GM21360 (cell line): Measurements from ENCODE around the gene PCID2.

ENCODE experiments used
- ATAC-seq: cut with Tn5 transposase; IDR thresholded peaks from one replicate; pipeline ENCODE4 v1.9.1; 2021; ENCODE audit warnings: mild to moderate bottlenecking, moderate library complexity; ENCODE audit not compliant: unreplicated experiment

Gene PCID2

DNA sequence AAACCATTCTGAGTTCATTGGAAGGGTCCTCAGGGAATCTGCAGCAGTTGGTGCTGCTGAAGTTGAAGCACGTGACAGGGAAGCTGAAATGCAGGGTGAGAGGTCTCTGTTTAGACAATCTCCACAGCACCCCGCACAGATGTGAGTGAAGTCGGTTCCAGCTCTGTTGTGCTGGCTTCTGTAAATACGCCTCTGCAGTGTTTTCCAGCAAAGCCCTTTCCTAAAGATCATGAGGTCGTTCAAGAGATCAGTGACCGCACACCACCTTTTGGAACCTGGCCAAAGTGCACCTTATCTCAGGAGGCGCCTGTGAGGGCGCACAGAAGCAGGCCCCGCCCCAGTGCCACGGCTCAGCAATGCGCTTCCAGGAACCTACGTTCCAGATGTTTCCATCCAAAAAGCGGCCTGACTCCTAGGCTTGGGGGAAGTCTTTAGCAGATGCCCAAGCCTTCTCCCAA lies 11.7 kb upstream of the PCID2 start:
- no peak for ATAC-seq

DNA sequence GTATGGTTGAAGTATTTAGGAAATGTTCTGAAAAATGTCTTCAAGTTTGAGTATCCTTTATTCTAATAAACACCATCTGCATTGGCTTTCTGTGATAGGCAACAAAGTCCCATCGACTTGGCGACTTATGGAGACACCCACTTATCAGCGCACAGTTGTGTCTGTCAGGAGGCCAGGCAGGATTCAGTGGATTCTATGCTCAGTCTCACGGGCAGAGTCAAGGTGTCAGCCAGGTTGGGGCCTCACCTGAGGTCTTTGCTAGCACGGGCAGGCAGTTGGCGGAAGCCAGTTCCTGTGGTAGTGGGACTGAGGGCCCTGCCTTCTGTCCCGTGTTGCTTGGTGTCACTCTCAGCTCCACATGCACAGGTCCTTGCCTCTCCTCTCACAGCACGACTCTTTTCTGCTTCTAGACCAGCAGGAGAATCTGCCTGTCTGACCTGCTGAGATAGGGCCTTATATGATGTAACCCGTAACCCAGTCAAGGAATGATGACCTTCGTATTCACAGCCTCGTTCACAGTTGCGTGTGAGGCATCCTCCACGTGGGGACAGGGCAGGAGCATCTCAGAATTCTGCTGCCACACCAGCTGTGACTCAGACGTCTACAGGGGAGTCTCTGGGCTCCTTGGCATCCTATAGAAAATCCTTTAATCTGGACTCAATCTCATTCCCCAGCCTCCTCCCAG lies 10.9 kb upstream of the PCID2 start:
- no peak for ATAC-seq

DNA sequence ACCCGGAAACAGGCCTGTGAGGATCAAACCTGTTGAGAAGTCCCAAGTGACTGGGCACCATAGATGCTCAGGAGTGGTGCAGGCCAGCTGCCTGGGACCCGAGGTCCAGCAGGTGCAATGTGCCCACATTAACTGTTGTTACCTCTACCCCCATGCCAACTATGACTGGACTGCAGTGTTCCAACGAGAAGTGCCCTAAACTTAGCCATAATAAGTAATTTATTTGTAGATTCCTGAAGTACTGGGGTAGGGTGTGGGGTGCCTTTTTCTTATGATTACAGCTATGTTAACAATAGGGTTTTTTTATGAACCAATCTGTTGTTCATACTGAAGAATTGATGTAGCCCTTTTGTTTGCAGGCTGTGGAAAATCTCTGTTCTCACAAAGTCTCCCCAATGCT lies 10.1 kb upstream of the PCID2 start:
- no peak for ATAC-seq

DNA sequence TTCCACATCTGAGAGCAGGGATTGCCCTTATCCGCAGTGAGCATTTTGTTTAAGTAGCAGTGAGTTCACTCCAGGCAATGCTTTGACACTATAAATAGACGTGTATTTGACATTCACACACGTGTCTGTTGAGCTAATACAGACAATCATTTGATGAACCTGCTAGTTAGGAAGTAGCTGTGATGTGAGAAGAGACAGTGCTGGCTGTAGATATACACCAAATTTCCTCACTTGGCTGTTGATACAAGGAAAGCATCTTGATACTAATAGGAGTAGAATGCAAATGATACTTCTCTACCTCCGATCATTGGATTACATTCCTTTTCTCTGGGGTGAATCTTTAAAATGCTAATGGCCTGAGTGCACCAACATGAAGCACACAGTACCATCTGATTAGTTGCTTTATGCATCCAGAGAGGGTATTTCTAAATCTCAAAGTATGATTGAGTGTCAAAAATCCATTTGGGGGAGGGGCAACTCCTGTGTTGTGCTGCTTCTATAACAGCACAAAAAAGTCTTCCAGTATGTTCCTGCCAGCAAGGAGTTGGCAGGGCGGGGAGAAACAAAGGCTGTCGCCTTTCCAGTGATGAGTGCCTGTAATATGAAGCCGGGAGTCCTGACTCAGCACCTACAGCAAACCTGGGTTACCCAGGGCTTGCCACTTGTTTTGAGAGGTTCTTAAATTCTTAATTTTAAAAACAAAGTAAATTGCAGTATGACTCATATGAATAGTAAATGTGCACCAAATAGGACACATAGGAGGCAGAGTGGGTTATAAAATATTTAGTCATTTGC lies 8.0 kb upstream of the PCID2 start:
- ATAC-seq = no peak

DNA sequence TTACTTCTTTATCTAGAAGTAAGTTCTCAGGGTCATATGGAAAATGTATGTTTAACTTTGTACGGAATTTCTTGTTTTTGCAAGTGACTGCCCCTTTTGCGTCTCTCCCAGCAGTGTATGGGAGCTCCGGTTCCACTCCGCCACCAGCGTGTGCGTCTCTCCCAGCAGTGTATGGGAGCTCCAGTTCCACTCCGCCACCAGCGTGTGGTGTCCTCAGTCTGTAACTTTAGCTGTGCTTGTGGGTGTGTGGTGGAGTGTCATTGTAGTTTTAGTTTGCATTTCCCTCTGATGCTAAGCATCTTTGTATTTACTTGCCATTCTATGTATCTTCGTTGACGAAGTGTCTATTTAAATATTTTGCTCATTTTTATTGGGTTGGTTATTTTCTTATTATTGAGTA lies 3.3 kb upstream of the PCID2 start:
- ATAC-seq = no peak

DNA sequence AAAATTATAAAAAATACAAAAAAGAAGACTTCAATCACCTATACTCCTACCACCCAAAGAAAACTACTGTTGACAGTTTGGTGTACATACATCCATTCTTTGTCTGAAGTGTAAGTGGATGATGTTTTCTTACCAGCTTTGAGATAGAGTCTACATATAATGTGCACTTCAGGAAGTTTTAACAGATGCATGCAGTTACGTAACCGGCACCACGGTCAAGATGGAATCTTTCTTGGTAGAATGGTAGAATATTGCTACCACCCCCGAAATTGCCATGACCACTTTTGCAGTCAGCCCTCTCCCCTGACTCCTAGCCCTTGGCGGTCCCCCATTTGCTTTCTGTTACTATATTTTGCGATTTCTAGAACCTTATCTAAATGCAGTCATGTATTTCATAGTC lies 2.4 kb upstream of the PCID2 start:
- no peak for ATAC-seq

DNA sequence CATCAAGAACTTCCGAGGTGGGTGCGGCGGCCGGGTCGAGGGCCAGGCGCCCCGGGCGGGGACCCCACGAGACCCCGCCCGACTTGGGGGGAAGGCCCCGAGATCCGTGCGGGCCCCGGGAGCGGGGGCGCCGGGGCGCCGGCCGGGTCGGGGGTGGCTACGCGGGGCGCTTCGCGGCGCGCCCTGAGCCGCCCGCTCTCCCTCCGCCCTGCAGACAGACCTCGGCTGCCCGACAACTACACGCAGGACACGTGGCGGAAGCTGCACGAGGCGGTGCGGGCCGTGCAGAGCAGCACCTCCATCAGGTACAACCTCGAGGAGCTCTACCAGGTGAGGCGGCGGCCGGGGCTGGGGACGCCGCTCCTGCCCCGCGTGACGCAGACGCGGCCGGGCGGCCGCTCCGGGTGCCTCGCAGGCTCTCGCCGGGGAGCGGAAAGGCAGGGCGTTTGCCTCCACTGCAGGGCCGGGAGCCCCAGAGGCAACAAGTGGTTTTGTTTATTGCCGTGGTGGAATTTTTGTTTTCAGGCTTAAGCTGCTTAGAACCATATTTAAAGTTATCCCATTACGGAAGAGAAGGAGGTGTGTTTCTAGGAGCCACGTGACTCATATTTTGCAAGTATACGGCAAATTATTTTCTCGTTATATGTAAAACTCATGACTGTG lies 1.4 kb upstream of the PCID2 start:
- peak; percentile 33 for ATAC-seq

DNA sequence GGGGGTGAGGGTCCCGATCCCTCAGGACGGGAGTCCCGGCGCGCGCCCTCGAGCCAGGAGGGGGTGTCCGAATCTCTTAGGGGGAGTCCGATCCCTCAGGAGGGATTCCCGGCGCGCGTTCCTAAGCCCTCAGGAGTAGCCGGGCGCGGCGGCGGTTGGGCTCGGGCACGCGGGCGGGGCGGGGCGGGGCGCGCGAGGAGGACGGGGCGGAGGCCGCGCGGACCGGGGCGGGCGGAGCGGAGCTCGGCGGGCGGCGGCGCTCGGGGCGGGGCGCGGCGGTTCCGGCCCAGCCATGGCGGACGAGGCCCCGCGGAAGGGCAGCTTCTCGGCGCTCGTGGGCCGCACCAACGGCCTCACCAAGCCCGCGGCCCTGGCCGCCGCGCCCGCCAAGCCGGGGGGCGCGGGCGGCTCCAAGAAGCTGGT lies 878 bp upstream of the PCID2 start, which contains the start of gene CUL4A:
Gene CUL4A (plus strand): TSS at position 278 of the 423 bp plus-strand sequence. CDS start 15 bp downstream, at position 293.
- ATAC-seq = peak; percentile 36

DNA sequence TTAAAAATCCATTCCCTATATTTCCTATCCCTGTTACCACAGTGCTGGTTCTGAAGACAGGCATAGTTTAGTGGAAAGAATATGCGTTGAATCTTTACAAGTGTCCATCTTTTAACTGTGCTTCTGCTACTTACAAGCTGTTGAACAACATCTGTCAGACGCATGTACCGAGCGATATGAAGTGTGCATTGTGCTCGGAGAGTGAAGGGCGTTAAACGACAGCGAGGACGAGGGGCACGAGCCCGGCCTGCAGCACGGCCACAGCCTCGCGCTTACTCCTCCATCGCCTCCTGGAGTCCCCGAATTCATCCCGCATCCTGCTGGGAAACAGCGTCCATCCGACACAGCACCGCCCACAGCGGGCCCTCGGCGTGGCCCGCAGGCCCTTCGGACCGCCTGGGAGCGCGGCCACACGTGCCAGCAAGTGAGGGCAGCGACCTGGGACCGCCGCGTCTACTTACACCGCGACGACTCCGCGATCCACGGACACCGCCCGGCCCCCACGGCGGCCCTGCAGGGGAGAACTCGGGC lies 514 bp downstream of the PCID2 start:
- ATAC-seq = peak; percentile 19

DNA sequence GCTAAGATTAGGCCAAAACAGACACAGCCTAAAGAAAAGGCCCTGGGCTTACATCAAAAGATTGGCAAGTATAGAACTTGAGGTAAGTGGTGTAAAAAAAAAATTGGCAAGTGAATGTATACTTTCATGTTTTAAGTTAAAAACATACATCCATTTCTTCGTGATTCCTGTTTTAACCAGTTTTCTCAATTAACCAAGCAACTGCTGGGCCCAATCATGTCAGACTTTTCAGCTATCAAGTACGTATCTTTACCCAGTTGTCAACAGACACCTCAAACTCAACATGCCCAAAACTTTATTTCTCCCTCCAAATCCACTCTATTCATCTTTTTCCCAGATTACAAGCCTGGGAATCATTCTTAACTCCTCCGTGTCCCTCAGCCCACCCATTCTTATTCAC lies 1.0 kb downstream of the PCID2 start:
- ATAC-seq = no peak

DNA sequence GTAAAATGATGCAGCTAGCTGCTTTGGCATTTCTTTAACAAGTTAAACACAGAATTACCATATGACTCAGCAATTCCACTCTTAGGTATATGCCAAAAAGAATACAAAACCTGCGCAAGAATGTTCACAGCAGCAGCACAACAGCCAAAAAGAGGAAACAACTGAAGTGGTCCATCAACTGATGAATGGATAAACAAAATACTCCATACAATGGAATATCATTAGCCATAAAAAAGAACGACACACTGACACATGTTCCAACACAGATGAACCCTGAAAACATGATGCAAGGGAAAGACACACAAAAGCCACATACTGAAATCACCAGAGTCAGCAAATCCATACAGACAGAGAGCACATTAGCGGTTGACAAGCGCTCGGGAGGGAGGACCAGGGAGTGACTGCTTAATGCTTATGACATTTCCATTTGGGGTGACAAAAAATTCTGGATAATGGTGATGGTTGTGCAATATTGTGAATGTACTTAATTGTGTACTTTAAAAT lies 3.0 kb downstream of the PCID2 start:
- no peak for ATAC-seq

DNA sequence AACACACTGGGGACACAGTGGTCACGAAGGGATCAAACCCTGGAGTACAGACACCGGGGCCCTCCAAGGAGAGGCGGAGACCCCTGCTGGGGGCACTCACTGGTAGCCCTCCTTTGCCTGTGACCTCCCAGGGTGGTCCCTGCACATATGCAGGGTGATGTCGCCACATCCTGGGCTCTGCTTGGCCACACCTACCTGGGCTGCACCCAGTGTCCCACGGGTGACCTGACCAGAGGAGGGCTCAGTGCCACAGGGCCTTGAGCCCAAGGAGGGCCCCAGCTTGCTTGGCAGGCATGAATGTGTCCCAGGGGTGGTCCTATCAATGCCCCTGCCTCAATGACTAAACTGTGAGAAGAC lies 4.1 kb downstream of the PCID2 start:
- no peak for ATAC-seq

DNA sequence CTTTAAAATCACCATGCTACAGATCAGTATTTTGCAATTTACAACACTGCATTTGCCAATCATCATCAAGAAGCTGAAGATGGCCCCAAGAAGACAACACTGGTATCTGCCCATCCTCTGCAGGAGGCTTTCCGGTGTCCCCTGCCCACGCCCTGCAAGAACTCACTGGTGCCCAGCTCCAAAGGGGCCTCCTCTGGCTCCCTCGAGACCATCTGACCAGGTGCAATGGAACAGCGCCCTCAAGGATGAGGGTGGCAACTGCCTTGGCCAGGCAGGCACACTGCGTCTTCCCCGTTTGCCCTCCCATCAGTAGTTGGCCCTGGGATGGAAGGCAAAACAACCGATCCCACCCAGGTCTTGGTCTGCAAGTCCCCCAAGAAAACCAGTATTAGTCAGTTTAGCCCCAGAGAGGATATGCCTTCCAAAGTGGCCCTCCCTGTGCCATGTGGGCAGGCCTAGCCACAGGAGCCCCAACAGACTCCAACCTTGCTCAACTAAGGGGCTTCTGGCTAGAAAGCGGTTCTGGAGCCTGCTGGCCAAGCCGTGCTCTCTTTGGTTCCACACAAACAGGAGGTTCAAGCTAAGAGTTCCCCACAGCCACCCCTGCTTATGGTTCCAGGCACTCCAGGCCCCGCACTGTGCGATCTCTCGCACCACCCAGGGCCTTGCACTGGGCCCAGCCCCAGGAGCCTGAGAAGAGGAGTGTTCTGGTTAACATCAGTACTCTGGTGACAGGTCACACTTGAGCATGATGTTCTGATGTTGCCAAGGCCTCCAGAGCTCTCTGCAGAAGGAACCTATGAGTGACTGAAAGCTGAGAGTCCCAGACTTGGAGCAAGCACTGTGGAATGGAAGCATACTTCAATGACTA lies 4.7 kb downstream of the PCID2 start:
- ATAC-seq = no peak

DNA sequence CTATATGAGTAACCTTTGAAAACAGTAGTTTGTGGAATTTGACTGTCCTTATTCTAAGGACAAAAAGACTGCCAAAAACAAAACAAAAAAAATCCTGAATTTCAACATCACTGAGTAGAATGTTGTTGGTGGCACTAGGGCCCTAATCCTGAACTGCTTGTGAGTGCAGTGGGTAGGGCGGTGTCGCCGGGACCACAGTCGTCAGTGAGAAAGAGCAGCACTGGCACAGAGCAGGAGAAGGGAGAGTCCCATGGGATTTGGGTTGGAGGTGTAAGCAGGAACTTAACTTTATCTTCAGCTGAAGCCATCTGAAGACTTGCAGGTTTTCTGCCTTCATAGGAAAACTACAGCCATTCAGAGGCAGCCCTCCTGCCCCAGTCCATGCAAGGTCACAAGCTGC lies 5.6 kb downstream of the PCID2 start:
- no peak for ATAC-seq

DNA sequence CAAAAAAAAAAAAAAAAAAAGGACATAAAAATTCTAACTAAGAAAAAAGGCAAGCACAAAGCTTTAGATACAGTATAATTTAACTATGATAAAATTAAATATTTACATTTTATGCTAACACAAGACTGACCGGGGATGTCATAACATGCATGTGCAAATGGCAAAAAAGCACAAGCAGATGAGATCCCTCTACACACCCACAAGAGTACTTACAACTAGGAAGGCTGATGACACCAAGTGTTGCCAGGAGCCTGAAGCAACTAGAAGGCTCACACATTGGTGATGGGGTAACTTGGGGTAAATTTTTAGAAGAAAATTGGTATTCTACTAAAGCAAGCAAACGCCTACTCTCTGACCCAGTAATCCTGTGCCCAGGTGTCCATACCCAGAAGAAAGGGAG lies 6.7 kb downstream of the PCID2 start:
- no peak for ATAC-seq

DNA sequence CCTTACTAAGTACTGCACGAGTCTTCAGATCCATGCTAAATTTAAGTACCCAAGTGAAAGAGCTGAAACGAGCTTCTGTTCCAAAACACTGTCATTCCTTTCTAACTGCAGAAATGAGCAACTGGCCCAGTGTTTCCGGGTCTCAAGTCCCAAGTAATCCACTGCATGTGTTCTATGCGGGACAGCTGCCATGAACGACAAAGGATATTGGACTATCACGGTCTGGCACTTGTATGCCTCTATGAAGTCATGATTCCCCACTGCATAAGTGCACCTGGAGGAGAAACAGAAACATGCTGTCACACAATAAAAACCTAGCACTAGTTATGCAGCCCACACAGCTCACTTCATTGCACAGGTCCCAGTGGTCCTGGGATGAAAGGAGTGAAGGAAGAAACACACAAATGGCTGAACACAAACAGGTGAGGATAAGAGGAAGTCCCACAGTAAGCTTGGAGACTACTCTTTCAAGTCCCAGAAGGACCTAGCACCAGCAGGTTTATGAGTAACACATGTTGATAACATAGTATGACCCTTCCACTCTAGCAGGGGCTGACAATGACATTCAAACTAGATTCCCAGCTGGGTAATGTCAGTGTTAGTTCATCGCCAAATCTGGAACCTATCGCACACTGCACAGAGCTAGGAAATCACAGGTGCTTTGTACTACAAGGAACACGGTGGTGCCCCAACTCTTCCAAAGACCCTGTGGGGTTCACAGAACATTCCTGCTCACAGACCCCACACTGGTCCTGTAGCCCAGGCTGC lies 11.3 kb downstream of the PCID2 start:
- no peak for ATAC-seq

DNA sequence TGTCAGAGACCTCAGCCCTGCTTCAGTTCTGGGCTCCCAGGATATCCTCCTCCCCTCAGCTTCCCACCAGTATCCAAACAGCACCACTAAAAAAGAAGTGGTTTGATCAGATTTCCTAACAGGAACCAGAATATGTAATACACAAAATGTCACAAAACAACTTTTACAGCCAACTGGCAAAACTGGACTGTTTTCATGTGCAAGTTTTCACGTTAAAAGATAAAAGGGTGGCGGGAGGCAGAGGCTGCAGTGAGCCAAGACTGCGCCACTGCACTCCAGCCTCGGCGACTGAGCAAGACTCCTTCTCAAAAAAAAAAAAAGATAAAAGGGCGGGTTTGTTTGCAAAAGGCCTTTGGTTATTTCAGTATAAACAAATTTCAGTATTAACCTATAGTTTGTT lies 13.1 kb downstream of the PCID2 start:
- no peak for ATAC-seq

DNA sequence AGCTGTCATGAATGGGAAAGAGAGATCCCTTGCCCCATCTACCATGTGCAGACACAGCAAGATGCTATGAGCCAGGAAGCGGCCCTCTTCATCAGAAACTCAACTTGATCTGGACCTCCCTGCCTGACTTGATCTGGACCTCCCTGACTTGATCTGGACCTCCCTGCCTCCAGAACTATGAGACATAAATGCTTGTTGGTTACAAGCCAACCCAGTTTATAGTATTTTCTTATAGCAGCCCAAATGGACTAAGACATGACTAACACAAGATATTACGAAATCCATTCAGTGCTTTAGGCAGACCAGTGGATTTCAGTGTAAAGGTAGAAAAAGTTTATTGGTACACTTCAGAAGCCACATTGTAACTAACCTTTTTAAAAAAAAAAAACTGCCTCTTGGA lies 15.6 kb downstream of the PCID2 start:
- no peak for ATAC-seq

DNA sequence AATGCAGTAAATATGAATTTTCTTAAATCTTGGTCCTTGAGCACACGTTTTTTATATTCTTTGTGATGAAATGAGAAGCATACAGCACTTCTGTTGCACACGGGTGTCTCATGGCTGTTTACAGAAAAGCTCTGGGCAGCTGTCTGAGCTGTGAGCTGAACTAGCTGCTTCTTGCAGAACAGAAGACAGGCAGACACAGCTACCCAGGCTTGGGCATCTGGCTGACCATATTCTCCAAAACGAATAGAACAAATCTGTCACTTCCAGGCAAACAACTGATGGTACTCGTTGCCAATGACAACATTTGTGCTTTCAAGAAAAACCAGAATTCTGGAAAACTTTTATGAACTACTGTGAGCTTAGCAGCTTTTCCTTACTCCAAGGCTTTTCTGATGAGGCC lies 16.2 kb downstream of the PCID2 start:
- no peak for ATAC-seq

DNA sequence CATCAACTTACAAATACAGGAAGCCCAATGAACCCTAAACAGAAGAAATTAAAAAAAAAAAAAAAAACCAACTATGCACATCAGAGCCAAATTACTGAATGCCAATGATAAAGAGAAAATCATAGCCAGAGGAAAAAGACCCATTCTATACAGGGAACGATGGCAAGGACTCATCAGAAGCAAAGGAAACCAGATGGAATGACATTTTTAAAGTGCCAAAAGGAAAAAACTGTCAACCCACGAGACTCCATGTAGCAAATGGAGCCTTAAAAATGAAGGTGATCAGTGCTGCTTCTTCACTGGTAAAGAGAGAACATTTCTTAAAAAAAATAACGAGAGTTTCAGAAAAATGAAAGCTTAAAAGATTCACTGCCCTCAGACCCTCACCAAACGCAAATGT lies 18.3 kb downstream of the PCID2 start:
- no peak for ATAC-seq
